HFF-Myc (cell line): ENCODE data around the gene ANAPC10.

Experiments
- DNase-seq: peaks from one replicate; pipeline ENCODE4 v3.0.0-alpha.2; 2011; ENCODE audit warnings: low read depth; ENCODE audit errors: extremely low read depth
- H3K4me3 ChIP-seq: replicated peaks from 2 replicates; pipeline ENCODE4 v1.5.1; 2011; ENCODE audit warnings: low read depth, mild to moderate bottlenecking, control low read depth, low read length
- CTCF ChIP-seq: IDR thresholded peaks from 2 replicates; pipeline ENCODE4 v1.5.1; 2012; ENCODE audit warnings: mild to moderate bottlenecking, low read depth, low read length, control low read depth; ENCODE audit errors: missing control alignments

The ANAPC10 gene

DNA sequence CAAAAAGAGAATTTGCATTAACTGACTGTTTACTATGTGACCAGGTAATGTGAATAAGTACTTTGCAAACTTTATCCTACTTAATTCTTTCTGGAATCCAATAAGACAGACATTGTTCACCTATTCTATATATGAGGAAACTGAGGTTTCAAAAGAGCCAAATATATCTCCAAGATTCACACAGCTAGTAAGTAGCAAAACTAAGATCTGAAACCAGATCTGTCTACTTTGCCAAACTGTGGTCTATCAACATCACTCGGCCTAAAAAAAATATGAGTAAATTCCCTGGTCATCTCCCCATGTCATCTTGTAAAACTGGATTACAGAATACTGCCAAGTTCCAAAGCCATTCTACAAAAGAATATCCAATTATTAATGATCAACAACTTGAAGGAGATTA lies 52.8 kb downstream of the ANAPC10 start:
- TF ChIP-seq CTCF: no peak
- DNase-seq: no peak
- H3K4me3 ChIP-seq: no peak overlapping the region

- no peak for DNase-seq
- no peak for TF ChIP-seq CTCF
- H3K4me3 ChIP-seq: no peak overlapping the region
Observed at GRCh38 chr4:145044341-145044740, 53.7 kb downstream of the ANAPC10 start.

- no peak for TF ChIP-seq CTCF
- no peak for DNase-seq
- no peak overlapping the region for H3K4me3 ChIP-seq
Observed at GRCh38 chr4:145043306-145043705, 54.7 kb downstream of the ANAPC10 start.

GRCh38 chr4:145042601-145043285 lies 55.3 kb downstream of the ANAPC10 start:
- no peak for TF ChIP-seq CTCF
- no peak for DNase-seq
- no peak overlapping the region for H3K4me3 ChIP-seq

- H3K4me3 ChIP-seq: no peak overlapping the region
- no peak for DNase-seq
- no peak for TF ChIP-seq CTCF
Observed at GRCh38 chr4:145041378-145041777, 56.6 kb downstream of the ANAPC10 start.

DNA sequence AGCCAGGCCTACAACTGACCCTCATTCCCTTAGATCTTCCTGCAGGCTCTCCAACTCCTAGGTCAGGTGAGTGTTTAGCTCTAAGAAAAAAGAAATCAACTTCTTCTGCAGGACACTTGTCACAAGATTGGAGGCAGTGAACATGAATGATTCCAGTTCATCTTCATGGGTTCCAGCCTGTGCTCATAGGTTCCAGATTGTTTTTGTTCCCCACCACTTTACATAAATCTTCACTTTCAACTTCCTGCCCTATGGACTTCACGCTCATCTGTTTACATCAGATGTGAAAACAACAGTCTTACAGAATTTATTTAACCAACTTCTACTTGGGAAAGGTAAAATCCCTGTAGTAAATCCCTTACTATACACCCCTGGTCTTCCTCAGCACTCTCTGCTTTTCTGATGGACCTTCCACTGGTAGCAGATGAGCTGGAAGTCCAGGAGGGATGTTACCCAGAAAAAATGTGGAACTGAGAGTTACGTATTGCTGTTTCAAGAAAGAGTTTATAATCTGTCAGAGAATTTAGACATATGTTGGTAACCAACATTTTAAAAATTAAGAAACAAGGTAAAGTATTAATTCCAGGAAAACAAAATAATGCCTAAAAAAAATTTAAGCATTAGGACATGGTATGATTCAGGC lies 62.4 kb downstream of the ANAPC10 start:
- no peak for TF ChIP-seq CTCF
- H3K4me3 ChIP-seq: no peak overlapping the region
- no peak for DNase-seq
